T-helper 2 cell treated with Interferon-gamma antibody and Interleukin-4, amounts not matched to agents 5 μg/mL and 100 μg/mL, for 36 hours (primary cell): Measurements from ENCODE around the gene WDR83.
"Not testable (repeated sequence)": the region's sequence is repeated elsewhere in the genome, so short reads cannot be mapped to it uniquely, and the experiment has no call there.

Experiments used
- DNase-seq: peaks from one replicate; pipeline ENCODE4 v3.0.0; 2021; ENCODE audit warnings: low spot score
- H3K27ac Mint-ChIP-seq: one replicate; pipeline ENCODE4 v1.8.0; 2021; ENCODE audit warnings: mild to moderate bottlenecking, mixed read lengths
- H3K27me3 Mint-ChIP-seq: one replicate; pipeline ENCODE4 v1.8.0; 2021; ENCODE audit warnings: low read depth, mixed read lengths
- H3K36me3 Mint-ChIP-seq: one replicate; pipeline ENCODE4 v1.8.0; 2021; ENCODE audit warnings: low read depth, mixed read lengths
- H3K4me1 Mint-ChIP-seq: one replicate; pipeline ENCODE4 v1.8.0; 2021; ENCODE audit warnings: low read depth, mixed read lengths
- H3K4me3 Mint-ChIP-seq: one replicate; pipeline ENCODE4 v1.8.0; 2022; ENCODE audit warnings: mild to moderate bottlenecking, moderate library complexity, mixed read lengths
- H3K9me3 Mint-ChIP-seq: one replicate; pipeline ENCODE4 v1.8.0; 2021; ENCODE audit warnings: mixed read lengths

WDR83 gene

GRCh38 chr19:12685831-12686230, 19.2 kb downstream of the WDR83 start:
- no peaks in the 10 kb centered on the region for H3K27me3 Mint-ChIP-seq
- no peak for DNase-seq
- no peak overlapping the region for H3K27ac Mint-ChIP-seq
- H3K9me3 Mint-ChIP-seq = no peaks in the 10 kb centered on the region
- H3K4me3 Mint-ChIP-seq = no peak overlapping the region
- H3K4me1 Mint-ChIP-seq = peaks cover 4% of the 10 kb centered on the region
- H3K36me3 Mint-ChIP-seq = peaks cover 6% of the 10 kb centered on the region

- DNase-seq = no peak
- Mint-ChIP-seq H3K27me3 (no peaks in the 10 kb centered on the region), H3K4me3 (no peak within 1 kb of the TSS), H3K36me3 (no peaks in the 10 kb centered on the region), H3K9me3 (no peaks in the 10 kb centered on the region), H3K27ac (no peak within 1 kb of the TSS), H3K4me1 (no peaks in the 10 kb centered on the region)
Measured at GRCh38 chr19:12687496-12688196, 21.0 kb downstream of the WDR83 start, which contains the start of gene GNG14. Gene GNG14 (plus strand): TSS chr19:12687998. CDS start chr19:12688049, 51 bp downstream.

- no peak overlapping the region for H3K4me3 Mint-ChIP-seq
Measured at GRCh38 chr19:12689012-12689411, 22.4 kb downstream of the WDR83 start.

GRCh38 chr19:12689581-12690216, 23.1 kb downstream of the WDR83 start:
- H3K4me3 Mint-ChIP-seq = no peak overlapping the region
- no peak for DNase-seq
- H3K36me3 Mint-ChIP-seq = no peaks in the 10 kb centered on the region
- H3K27ac Mint-ChIP-seq = no peak overlapping the region
- H3K4me1 Mint-ChIP-seq = no peaks in the 10 kb centered on the region
- no peaks in the 10 kb centered on the region for H3K27me3 Mint-ChIP-seq
- H3K9me3 Mint-ChIP-seq = no peaks in the 10 kb centered on the region

More at GRCh38 chr19:12689012-12689411, 22.4 kb downstream of the WDR83 start:
- Mint-ChIP-seq H3K4me1 (no peaks in the 10 kb centered on the region), H3K27ac (no peak overlapping the region), H3K36me3 (no peaks in the 10 kb centered on the region), H3K27me3 (no peaks in the 10 kb centered on the region), H3K9me3 (no peaks in the 10 kb centered on the region)
- no peak for DNase-seq

GRCh38 chr19:12692960-12693359, 26.4 kb downstream of the WDR83 start:
- Mint-ChIP-seq H3K27ac (no peak overlapping the region), H3K27me3 (no peaks in the 10 kb centered on the region), H3K36me3 (peaks cover 2% of the 10 kb centered on the region), H3K9me3 (no peaks in the 10 kb centered on the region), H3K4me3 (no peak overlapping the region), H3K4me1 (peaks cover 4% of the 10 kb centered on the region)
- no peak for DNase-seq

- peaks cover 8% of the 10 kb centered on the region for H3K36me3 Mint-ChIP-seq
- no peak for DNase-seq
- H3K4me3 Mint-ChIP-seq = no peak overlapping the region
- H3K9me3 Mint-ChIP-seq = no peaks in the 10 kb centered on the region
- H3K27me3 Mint-ChIP-seq = no peaks in the 10 kb centered on the region
- H3K27ac Mint-ChIP-seq = no peak overlapping the region
- peaks cover 4% of the 10 kb centered on the region for H3K4me1 Mint-ChIP-seq
Measured at GRCh38 chr19:12694641-12695040, 28.0 kb downstream of the WDR83 start.

GRCh38 chr19:12695096-12695495, 28.5 kb downstream of the WDR83 start:
- Mint-ChIP-seq H3K4me1 (peaks cover 4% of the 10 kb centered on the region), H3K27ac (peak overlapping the region; percentile 2), H3K9me3 (no peaks in the 10 kb centered on the region), H3K36me3 (peaks cover 9% of the 10 kb centered on the region), H3K4me3 (no peak overlapping the region), H3K27me3 (no peaks in the 10 kb centered on the region)
- no peak for DNase-seq

GRCh38 chr19:12695514-12695913, 28.9 kb downstream of the WDR83 start:
- Mint-ChIP-seq H3K9me3 (no peaks in the 10 kb centered on the region), H3K27me3 (no peaks in the 10 kb centered on the region), H3K4me3 (peak overlapping the region; percentile 71), H3K36me3 (peaks cover 11% of the 10 kb centered on the region), H3K27ac (peak overlapping the region; percentile 45), H3K4me1 (peaks cover 4% of the 10 kb centered on the region)
- no peak for DNase-seq

- H3K9me3 Mint-ChIP-seq = no peaks in the 10 kb centered on the region
- no peak for DNase-seq
- no peaks in the 10 kb centered on the region for H3K27me3 Mint-ChIP-seq
- H3K4me1 Mint-ChIP-seq = peaks cover 4% of the 10 kb centered on the region
- peaks cover 15% of the 10 kb centered on the region for H3K36me3 Mint-ChIP-seq
- peak overlapping the region; percentile 94 for H3K4me3 Mint-ChIP-seq
- peak overlapping the region; percentile 45 for H3K27ac Mint-ChIP-seq
Measured at GRCh38 chr19:12695997-12696365, 29.4 kb downstream of the WDR83 start.

GRCh38 chr19:12696366-12697335, 30.0 kb downstream of the WDR83 start, which contains the start of gene FBXW9:
Gene FBXW9 (minus strand): TSS chr19:12696631. CDS start chr19:12696581, 50 bp downstream.
- peaks cover 18% of the 10 kb centered on the region for H3K36me3 Mint-ChIP-seq
- DNase-seq = peak; percentile 95
- H3K9me3 Mint-ChIP-seq = no peaks in the 10 kb centered on the region
- H3K4me1 Mint-ChIP-seq = peaks cover 4% of the 10 kb centered on the region
- H3K27ac Mint-ChIP-seq = peak within 1 kb of the TSS; percentile 96
- peak within 1 kb of the TSS; percentile 94 for H3K4me3 Mint-ChIP-seq
- H3K27me3 Mint-ChIP-seq = no peaks in the 10 kb centered on the region

GRCh38 chr19:12697425-12697824, 30.8 kb downstream of the WDR83 start:
- H3K27ac Mint-ChIP-seq = peak overlapping the region; percentile 20
- not testable (repeated sequence) for H3K27me3 Mint-ChIP-seq, H3K4me1 Mint-ChIP-seq, H3K9me3 Mint-ChIP-seq, DNase-seq
- H3K4me3 Mint-ChIP-seq = peak overlapping the region; percentile 49
- H3K36me3 Mint-ChIP-seq = peaks cover 20% of the 10 kb centered on the region

- Mint-ChIP-seq H3K27ac (peak overlapping the region; percentile 82), H3K36me3 (peaks cover 25% of the 10 kb centered on the region), H3K27me3 (no peaks in the 10 kb centered on the region), H3K4me3 (peak overlapping the region; percentile 62), H3K9me3 (no peaks in the 10 kb centered on the region), H3K4me1 (peaks cover 4% of the 10 kb centered on the region)
- no peak for DNase-seq
Measured at GRCh38 chr19:12698138-12698537, 31.5 kb downstream of the WDR83 start.

GRCh38 chr19:12701596-12702282, 35.1 kb downstream of the WDR83 start:
- no peaks in the 10 kb centered on the region for H3K9me3 Mint-ChIP-seq
- no peaks in the 10 kb centered on the region for H3K27me3 Mint-ChIP-seq
- H3K36me3 Mint-ChIP-seq = peaks cover 49% of the 10 kb centered on the region
- DNase-seq = no peak
- H3K4me1 Mint-ChIP-seq = peaks cover 2% of the 10 kb centered on the region
- no peak overlapping the region for H3K4me3 Mint-ChIP-seq
- no peak overlapping the region for H3K27ac Mint-ChIP-seq
